ENCODE measurements around the gene ZBTB7C. TPM values are rescaled to one million over a fixed set of nuclear protein-coding genes. Genes with fewer than 3 reads are reported as not detected.
"Not testable (repeated sequence)": the region's sequence is repeated elsewhere in the genome, so short reads cannot be mapped to it uniquely, and the experiment has no call there.

Gene ZBTB7C
- total RNA-seq (2014; rRNA removed; shearing (Covaris generic)), result 0.09 and 0.35 TPM in 2 replicates
- polyA plus RNA-seq (2014; cell fraction: nucleus; rRNA removed), result 0.02 and 0.06 TPM in 2 replicates

- DNase-seq (ENCODE audit: extremely low read depth, low read depth), result no peak
Observed at GRCh38 chr18:48408727-48409590, at the start of gene ZBTB7C. Gene ZBTB7C (minus strand): TSS chr18:48409383.

GRCh38 chr18:48456838-48457237, 47.7 kb upstream of the ZBTB7C start:
- DNase-seq (ENCODE audit: extremely low read depth, low read depth), result no peak

- no peak for DNase-seq (ENCODE audit: extremely low read depth, low read depth)
Observed at GRCh38 chr18:48455555-48456478, 46.6 kb upstream of the ZBTB7C start.

- no peak for DNase-seq (ENCODE audit: extremely low read depth, low read depth)
Observed at GRCh38 chr18:48454261-48454757, 45.1 kb upstream of the ZBTB7C start.

- no peak for DNase-seq (ENCODE audit: extremely low read depth, low read depth)
Observed at GRCh38 chr18:48453330-48454066, 44.3 kb upstream of the ZBTB7C start.

- no peak for DNase-seq (ENCODE audit: extremely low read depth, low read depth)
Observed at GRCh38 chr18:48452861-48453323, 43.7 kb upstream of the ZBTB7C start.

- DNase-seq (ENCODE audit: extremely low read depth, low read depth), result no peak
Observed at GRCh38 chr18:48450685-48451084, 41.5 kb upstream of the ZBTB7C start.

GRCh38 chr18:48446582-48447225, 37.5 kb upstream of the ZBTB7C start:
- DNase-seq (ENCODE audit: extremely low read depth, low read depth), result peak; percentile 63

GRCh38 chr18:48445540-48445939, 36.4 kb upstream of the ZBTB7C start:
- DNase-seq (ENCODE audit: extremely low read depth, low read depth), result peak; percentile 77

- no peak for DNase-seq (ENCODE audit: extremely low read depth, low read depth)
Observed at GRCh38 chr18:48442761-48443160, 33.6 kb upstream of the ZBTB7C start.

- no peak for DNase-seq (ENCODE audit: extremely low read depth, low read depth)
Observed at GRCh38 chr18:48441405-48441881, 32.3 kb upstream of the ZBTB7C start.

- no peak for DNase-seq (ENCODE audit: extremely low read depth, low read depth)
Observed at GRCh38 chr18:48440924-48441323, 31.7 kb upstream of the ZBTB7C start.

- DNase-seq (ENCODE audit: extremely low read depth, low read depth), result no peak
Observed at GRCh38 chr18:48436907-48437306, 27.7 kb upstream of the ZBTB7C start.

GRCh38 chr18:48434382-48434781, 25.2 kb upstream of the ZBTB7C start:
- not testable (repeated sequence) for DNase-seq (ENCODE audit: extremely low read depth, low read depth)

GRCh38 chr18:48433541-48433940, 24.4 kb upstream of the ZBTB7C start:
- no peak for DNase-seq (ENCODE audit: extremely low read depth, low read depth)

- no peak for DNase-seq (ENCODE audit: extremely low read depth, low read depth)
Observed at GRCh38 chr18:48430150-48430549, 21.0 kb upstream of the ZBTB7C start.

GRCh38 chr18:48428475-48429177, 19.4 kb upstream of the ZBTB7C start:
- no peak for DNase-seq (ENCODE audit: extremely low read depth, low read depth)

- DNase-seq (ENCODE audit: extremely low read depth, low read depth), result no peak
Observed at GRCh38 chr18:48422947-48423378, 13.8 kb upstream of the ZBTB7C start.

Data from NCI-H460 (cell line).